NB4 (cell line): ENCODE data around the gene SCIN.
"Not testable (repeated sequence)": the region's sequence is repeated elsewhere in the genome, so short reads cannot be mapped to it uniquely, and the experiment has no call there.

ENCODE experiments used
- DNase-seq: peaks from one replicate; pipeline ENCODE4 v3.0.0; 2010; ENCODE audit warnings: low read depth
- H3K4me3 ChIP-seq: one replicate; pipeline ENCODE4 v1.5.1; 2011; ENCODE audit warnings: mild to moderate bottlenecking, low read depth, low read length, moderate library complexity
- CTCF ChIP-seq: IDR thresholded peaks from one replicate; pipeline ENCODE4 v1.5.1; 2012; ENCODE audit warnings: low read depth, low read length
- MAX ChIP-seq: IDR thresholded peaks from 2 replicates; pipeline ENCODE4 v1.6.1; 2011; ENCODE audit warnings: low read depth, low read length
- MYC ChIP-seq: IDR thresholded peaks from 2 replicates; pipeline ENCODE4 v1.6.1; 2011; ENCODE audit warnings: low read depth, low read length
- POLR2A ChIP-seq: IDR thresholded peaks from 2 replicates; pipeline ENCODE4 v1.6.1; 2011; ENCODE audit warnings: mild to moderate bottlenecking; ENCODE audit not compliant: insufficient read length; ENCODE audit errors: extremely low read depth

The SCIN gene

DNA sequence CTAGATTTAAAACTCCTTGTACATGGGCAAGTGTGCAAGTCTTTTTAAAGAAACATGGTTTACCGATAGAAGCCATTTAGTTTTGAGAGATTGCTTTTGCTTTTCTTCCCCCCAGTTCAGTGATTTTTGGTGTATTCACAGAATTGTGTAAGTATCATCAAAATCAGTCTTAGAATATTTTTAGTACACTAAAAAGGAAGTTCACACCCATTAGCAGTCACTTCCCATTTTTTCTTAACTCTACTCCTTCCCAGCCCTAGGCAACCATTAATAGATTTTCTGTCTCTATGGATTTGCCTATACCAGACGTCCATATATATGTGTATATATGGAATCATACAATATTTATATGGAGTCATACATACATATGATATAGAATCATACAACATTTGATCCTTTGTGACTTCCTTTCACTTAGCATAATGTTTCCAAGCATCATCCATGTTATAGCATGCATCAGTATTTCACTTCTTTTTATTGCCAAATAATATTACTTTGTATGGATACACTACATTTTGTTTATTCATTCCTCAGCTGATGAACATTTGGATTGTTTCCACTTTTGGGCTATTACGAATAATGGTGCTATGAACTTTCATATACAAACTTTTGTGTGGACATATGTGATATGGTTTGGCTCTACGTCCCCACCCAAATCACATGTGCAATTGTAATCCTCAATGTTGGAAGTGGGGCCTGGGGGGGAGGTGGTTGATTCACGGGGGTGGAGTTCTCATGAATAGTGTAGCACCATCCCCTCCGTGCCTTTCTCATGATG is 100.4 kb downstream of the SCIN start:
- H3K4me3 ChIP-seq: no peak overlapping the region
- peak; percentile 45 for DNase-seq
- TF ChIP-seq POLR2A (no peak), MAX (no peak), CTCF (no peak), MYC (no peak)

GRCh38 chr7:12673436-12673835 is 102.9 kb downstream of the SCIN start:
- not testable (repeated sequence) for DNase-seq

DNA sequence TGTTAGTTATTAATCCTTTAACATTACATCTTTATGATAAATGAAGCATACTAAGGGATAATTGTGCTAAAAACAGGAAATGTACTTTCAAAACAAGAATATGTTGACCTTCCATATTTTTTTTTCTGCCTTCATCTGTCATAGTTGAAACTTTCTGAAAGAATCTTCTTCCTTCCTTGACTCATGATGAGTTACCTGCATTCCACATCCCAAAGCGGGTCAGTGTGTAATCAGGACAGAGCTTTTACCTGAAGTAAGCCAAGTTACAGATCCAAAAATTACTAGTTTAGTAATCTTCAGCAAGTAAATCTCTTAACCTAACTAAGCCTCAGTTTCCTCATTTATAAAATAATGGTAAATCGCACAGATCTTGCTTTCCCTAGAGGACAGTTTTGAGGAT is 103.5 kb downstream of the SCIN start:
- H3K4me3 ChIP-seq: no peak overlapping the region
- DNase-seq: no peak
- no peak for TF ChIP-seq MAX
- TF ChIP-seq MYC: no peak
- no peak for TF ChIP-seq CTCF
- no peak for TF ChIP-seq POLR2A

More at GRCh38 chr7:12673436-12673835, 102.9 kb downstream of the SCIN start:
- H3K4me3 ChIP-seq: not testable (repeated sequence)

- TF ChIP-seq MYC: no peak
- peak; percentile 87 for TF ChIP-seq CTCF
- no peak overlapping the region for H3K4me3 ChIP-seq
- DNase-seq: peak; percentile 86
Measured at GRCh38 chr7:12674861-12675260, 104.3 kb downstream of the SCIN start.

GRCh38 chr7:12683678-12684585 is 113.4 kb downstream of the SCIN start:
- DNase-seq: peak; percentile 37

More at GRCh38 chr7:12683678-12684585, 113.4 kb downstream of the SCIN start:
- H3K4me3 ChIP-seq: no peak overlapping the region
- TF ChIP-seq POLR2A (no peak), CTCF (peak; percentile 16), MYC (no peak), MAX (no peak)
